Fibroblast of peridontal ligament (primary cell): ENCODE results near the gene MORC2.

Source experiments
- DNase-seq: peaks from one replicate; pipeline ENCODE4 v3.0.0-alpha.2; 2010; ENCODE audit errors: extremely low read depth

Gene MORC2

DNA sequence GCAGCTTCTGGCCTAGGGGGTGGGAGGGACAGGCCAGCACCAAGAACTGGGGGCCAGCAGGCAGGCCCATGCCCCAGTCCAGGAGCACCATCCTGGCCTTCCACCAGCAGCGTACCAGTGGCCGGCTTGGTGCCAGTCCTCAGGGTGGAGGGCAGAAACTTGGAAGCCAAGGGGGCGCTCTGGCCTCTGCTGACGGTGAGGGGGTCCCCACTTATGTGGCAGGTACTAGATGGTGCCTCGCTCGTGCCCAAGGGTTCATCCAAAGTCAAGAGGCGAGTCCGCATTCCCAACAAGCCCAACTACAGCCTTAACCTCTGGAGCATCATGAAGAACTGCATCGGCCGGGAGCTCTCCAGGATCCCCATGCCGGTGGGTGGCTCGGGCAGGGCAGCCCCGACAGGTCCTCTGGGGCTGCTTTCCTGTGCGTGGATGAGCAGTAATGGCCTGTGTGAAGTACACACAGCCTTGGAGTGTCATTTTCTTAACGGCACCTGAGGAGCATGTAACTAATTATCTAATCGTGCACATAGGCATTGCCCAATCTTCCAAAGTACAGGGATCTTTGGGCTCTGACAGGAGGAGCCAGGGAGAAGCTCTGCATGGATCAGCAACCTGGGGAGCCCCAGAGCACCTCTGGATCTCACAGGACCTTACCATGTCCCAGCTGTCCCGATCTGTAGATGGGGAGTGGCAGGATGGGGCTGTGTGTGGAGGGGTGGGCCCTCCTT lies 79.1 kb downstream of the MORC2 start:
- DNase-seq: no peak

DNA sequence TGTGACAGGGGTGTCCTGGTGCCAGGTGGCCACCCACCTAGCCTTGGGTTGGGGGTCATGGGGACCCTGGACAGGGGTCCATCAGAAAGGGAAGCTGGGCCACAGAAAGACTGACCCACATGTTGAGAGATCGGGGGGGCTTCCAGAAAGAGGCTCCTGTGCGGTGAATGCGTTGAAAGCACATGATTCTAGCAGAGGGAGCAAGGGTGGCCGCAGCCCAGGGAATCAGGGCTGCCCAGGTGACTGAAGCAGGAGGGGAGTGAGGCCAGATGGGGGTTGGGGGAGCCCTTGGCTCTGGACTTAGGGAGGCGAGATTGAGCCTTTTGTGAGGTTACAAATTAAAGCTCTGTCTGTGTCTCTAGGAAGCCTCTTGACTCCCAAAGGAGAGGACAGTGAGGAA lies 80.7 kb downstream of the MORC2 start:
- no peak for DNase-seq

DNA sequence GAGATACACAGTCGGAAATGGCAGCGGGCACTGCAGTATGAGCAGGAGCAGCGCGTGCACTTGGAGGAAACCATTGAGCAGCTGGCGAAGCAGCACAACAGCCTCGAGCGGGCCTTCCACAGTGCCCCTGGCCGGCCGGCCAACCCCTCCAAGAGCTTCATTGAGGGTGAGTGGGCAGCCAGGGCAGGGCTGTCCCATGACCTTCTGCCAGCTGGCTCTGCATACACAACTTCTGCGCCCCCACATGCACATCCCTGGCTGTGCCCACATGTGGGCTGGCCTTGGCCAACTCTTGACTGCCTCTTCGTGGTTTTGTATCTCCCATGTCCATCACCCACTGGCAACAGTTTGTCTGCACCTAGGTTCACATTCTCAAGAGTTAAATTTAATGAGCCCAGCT lies 81.1 kb downstream of the MORC2 start:
- DNase-seq: no peak

GRCh38 chr22:30885591-30885990 lies 83.0 kb downstream of the MORC2 start:
- no peak for DNase-seq

DNA sequence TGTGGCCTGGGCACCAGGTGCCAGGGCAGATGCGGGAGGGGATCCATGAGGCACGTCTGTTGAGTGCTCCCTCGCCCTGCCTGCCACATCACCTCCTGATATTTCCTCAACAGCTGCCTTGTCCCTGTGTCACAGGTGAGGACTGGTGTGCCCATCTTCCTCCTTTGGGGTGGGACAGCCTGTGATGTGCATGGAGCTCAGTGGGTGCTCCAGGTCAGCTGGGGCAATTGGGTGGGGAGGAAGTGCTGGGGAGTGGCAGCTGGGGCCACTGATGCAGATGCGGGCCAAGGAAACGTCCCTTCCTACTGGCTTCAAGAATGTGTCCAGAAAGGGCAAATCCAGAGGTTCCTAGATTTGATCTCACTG lies 83.6 kb downstream of the MORC2 start:
- DNase-seq: no peak

- no peak for DNase-seq
Measured at GRCh38 chr22:30884211-30885000, 84.2 kb downstream of the MORC2 start.

DNA sequence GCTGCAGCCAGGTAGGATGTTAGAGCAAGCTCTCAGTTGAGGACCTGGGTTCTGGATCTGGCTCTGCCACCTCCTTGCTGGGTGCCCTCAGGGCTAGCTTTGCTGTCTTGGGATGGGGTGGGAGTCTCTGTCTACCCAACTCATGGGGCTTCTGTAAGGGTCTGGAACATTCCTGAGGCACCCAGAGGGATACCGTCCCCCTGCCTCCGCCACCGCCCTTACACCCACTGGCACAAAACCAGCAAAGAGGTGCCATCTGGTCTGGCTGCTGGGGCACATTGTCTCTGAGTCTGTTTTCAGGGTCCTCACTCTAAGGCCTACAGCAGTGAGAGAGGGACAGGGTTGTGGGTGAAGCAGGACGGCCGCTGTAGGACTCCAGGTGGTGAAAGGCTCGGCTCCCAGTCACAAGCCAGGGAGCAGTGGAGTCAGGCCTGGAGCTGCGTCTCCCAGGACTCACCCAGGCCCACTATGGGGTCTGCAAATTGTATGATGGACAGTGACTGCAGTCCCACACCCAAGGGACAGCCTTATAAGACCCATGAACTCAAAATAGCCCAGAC lies 84.9 kb downstream of the MORC2 start:
- no peak for DNase-seq

DNA sequence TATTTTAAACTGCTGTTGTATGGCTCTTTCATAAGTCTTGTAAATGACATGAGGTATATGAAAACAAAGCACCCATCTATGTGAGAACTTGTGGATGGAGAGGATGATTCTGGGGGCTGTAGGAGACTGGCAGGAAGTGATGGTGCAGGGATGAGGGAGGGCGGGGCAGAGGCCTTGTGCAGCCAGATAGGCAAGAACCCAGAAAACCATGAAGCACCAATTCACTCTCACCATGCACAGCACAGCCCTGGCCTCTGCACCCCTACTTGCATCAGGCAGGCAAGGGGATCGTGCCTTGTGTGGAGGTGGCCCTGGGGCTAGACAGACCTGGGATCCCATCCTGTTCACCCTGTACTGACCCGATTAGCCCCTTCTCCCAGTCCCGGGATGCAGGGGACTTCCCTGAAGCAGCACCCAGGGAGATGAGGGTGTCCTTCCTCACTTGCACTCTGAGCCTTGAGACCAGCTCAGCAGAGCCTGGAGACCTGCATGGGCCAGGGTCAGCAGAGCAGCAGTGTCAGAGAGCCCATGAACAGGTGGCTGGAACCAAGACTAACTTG lies 85.5 kb downstream of the MORC2 start:
- DNase-seq: no peak

DNA sequence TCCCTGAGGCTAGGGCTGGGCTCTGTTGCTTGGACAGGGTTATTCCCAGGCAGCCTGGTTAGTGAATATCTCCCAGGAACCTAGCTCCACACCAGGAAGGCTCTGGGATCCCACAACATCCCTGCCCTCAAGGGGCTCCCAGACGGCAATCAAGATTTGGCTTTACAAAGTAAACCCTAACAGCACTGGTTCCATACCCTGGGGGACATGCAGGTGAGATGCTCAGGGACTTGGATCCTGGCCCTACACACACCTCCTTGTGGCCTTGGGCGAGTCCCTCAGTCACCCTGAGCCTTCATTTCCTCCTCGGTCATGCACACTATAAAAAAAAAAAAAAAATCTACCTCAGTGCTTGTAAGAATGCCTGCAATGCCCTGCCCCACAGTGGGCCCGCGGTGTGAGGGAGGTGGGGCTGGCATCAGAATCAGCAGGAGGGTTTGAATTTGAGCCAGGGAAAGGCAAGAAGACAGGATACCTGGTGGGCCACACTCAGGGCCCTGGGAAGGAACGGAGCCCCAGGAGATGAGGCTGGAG lies 86.3 kb downstream of the MORC2 start:
- DNase-seq: no peak

GRCh38 chr22:30881361-30882183 lies 87.0 kb downstream of the MORC2 start:
- DNase-seq: no peak

DNA sequence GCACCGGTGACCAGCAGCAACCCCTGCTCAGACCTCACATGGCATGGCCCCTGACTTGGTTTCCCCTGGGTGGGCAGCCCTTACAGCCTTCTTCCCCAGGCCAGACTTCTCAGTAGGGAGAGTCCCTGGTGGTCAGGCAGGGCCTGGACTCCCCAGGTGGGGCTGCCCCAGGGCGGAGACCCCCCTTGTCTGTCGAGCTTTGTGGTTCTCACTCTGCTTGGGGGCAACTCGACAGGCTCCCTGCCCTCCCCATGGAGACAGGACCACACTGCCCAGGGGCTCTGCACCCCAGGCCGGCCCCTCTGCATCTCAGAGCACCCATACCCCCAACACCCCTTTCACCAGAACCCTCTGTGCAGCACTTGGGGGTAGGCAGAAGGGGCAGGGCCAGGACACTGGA lies 87.7 kb downstream of the MORC2 start:
- no peak for DNase-seq

DNA sequence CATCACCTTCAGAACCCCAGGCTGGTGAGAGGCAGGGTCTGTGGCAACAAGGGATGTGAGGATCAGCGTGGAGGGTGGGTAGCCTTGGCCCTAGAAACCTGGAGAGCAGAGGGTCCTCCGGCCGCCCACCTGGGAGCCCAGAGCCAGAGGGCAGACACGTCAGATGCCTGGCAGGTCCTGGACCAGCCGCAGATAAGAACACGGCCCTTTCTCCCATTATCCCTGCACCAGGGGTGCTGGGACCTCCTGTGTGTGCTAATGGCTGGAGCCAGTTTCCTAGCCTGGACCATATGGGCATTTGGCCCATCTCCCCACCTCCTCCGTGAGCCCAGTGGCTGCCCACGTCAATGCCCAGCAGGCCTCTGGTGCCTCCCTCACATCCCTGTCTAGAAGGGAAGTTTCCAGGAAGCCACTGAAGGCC lies 88.4 kb downstream of the MORC2 start:
- no peak for DNase-seq

DNA sequence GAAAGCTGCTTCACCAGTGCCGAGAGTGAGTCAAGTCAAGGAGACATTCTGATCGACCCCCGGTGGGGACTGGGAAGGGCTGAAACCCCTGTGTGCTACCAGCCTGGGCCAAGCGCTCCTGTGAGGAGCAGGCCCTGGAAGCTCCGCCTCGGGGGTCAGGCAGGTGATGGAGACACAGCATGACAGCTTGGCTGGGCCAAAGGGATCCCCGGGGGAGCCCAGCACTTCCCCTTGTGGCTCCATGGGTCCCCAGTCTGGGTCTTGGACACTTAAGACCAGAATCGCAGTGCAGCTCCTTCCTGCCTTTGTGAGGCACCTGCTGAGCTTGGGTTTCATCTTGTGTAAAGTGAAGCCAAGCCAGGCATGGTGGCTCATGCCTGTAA lies 89.2 kb downstream of the MORC2 start:
- DNase-seq: no peak

- no peak for DNase-seq
Measured at GRCh38 chr22:30878516-30879414, 89.8 kb downstream of the MORC2 start.

DNA sequence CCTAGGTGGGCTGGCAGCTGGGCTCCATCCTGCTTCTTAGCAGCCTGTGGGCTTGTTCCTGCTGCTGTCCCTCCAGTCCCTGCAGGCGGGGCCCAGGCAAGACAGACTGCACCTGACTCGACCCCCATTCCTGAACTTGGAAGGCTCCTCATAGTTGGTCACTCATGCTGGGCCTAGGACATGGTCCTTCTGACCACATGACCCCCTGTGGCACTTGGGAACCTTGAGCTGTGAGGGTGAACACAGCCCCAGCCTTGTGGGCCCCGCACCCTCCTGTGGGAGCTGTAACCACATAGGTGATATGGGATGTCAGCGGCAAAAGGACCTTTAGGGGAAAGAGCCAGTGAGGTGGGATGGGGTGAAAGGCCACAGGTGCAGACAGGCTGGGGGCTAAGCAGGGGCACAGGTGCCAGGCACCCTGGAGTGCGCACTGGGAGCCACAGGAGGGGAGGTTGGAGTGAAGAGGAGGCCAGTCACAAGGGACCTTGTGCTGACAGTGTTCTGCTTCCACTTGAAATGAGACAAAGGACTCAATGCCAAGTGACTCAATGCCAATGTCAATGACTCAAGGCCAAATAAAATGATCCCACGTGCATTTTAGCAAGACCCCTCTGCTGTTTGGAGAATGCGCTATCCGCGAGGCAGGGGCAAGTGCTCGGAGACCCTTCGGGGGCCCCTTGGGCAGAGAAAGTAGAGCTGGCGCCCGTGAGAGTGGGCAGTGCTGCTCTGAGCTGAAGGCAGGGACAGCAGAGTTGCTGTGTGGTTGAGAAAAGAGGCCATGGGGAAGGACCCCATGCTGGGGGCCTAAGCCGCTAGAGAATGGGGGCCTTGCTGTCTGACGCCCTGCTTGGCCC lies 90.7 kb downstream of the MORC2 start:
- DNase-seq: no peak

- peak; percentile 44 for DNase-seq
Measured at GRCh38 chr22:30876915-30877553, 91.5 kb downstream of the MORC2 start.

DNA sequence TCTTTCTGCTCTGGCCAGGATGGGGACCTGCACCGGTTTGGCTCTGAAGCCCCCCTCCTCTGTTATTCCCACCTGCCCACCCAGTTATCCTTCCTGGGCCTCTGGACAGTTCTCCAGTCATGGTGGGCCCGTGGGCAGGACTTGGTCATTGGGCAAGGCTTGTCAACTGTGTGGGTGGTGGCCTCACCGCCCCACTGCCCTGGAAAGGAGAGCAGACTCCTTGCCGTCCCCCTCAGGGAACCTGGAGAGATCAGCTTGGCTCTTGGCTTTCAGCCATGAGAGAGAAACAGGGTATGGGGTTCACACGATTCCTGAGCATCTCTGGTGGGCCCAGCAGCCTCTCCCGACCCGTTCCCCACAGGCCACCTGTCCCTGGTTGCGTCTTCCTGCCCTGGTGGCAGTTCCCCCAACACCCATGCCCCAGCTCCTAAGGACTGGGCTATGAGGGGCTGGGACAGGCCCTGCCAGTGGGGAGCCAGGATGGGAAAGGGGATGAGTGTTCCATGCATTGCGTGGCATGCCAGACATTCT lies 92.3 kb downstream of the MORC2 start:
- DNase-seq: no peak

DNA sequence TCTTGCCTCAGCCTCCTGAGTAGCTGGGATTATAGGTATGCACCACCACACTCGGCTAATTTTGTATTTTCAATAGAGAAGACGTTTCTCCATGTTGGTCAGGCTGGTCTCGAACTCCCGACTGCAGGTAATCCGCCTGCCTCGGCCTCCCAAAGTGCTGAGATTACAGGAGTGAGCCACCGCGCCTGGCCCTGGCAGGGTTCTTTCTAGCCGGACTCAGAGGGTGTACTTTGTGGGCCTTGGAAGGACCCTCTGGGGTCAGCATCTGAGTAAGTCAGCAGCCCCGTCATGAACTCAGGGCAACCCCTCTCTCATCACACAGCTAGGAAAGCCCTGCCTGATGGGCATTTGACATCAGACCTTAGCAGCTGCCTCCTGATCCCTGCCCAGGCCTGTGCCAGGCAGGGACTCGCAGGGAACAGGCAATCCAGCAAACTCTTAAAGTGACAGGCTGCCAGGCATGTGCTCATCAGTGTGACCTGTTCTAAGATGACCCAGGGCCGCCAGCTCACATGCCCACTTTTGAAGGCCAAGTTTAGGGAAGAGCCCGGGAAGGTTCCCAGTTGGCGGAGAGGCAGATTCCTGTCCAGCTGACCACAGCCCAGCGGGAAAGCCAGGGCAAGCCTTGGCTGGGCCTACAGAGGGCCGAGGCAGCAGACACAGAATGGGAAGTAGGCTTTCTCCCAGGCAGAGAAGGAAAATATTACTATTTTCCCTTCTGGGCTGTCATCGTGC lies 92.9 kb downstream of the MORC2 start:
- peak; percentile 5 for DNase-seq
